ENCODE measurements around the gene LRRC2.
"Not testable (repeated sequence)": the region's sequence is repeated elsewhere in the genome, so short reads cannot be mapped to it uniquely, and the experiment has no call there.

The LRRC2 gene

GRCh38 chr3:46527239-46527638 is 38.9 kb downstream of the LRRC2 start:
- no peak for DNase-seq (ENCODE audit: low read depth in 2 of 2)

GRCh38 chr3:46524832-46525231 is 41.3 kb downstream of the LRRC2 start:
- DNase-seq (ENCODE audit: low read depth in 2 of 2), result no peak

GRCh38 chr3:46524008-46524407 is 42.1 kb downstream of the LRRC2 start:
- no peak for DNase-seq (ENCODE audit: low read depth in 2 of 2)

GRCh38 chr3:46523556-46523955 is 42.5 kb downstream of the LRRC2 start:
- DNase-seq (ENCODE audit: low read depth in 2 of 2), result no peak

- not testable (repeated sequence) for DNase-seq (ENCODE audit: low read depth in 2 of 2)
Measured at GRCh38 chr3:46522201-46522600, 43.9 kb downstream of the LRRC2 start.

GRCh38 chr3:46521096-46521495 is 45.0 kb downstream of the LRRC2 start:
- no peak for DNase-seq (ENCODE audit: low read depth in 2 of 2)

- no peak for DNase-seq (ENCODE audit: low read depth in 2 of 2)
Measured at GRCh38 chr3:46520531-46520930, 45.6 kb downstream of the LRRC2 start.

- DNase-seq (ENCODE audit: low read depth in 2 of 2), result no peak
Measured at GRCh38 chr3:46519952-46520351, 46.1 kb downstream of the LRRC2 start.

- no peak for DNase-seq (ENCODE audit: low read depth in 2 of 2)
Measured at GRCh38 chr3:46517784-46518181, 48.3 kb downstream of the LRRC2 start.

- no peak for DNase-seq (ENCODE audit: low read depth in 2 of 2)
Measured at GRCh38 chr3:46517016-46517783, 48.9 kb downstream of the LRRC2 start.

- DNase-seq (ENCODE audit: low read depth in 2 of 2), result no peak
Measured at GRCh38 chr3:46516521-46516920, 49.6 kb downstream of the LRRC2 start.

- no peak for DNase-seq (ENCODE audit: low read depth in 2 of 2)
Measured at GRCh38 chr3:46512191-46512749, 53.8 kb downstream of the LRRC2 start.

- no peak for DNase-seq (ENCODE audit: low read depth in 2 of 2)
Measured at GRCh38 chr3:46509661-46510187, 56.4 kb downstream of the LRRC2 start.

GRCh38 chr3:46508850-46509591 is 57.1 kb downstream of the LRRC2 start:
- no peak for DNase-seq (ENCODE audit: low read depth in 2 of 2)

- no peak for DNase-seq (ENCODE audit: low read depth in 2 of 2)
Measured at GRCh38 chr3:46506526-46506925, 59.6 kb downstream of the LRRC2 start.

GRCh38 chr3:46505953-46506352 is 60.1 kb downstream of the LRRC2 start:
- no peak for DNase-seq (ENCODE audit: low read depth in 2 of 2)

GRCh38 chr3:46504789-46505188 is 61.3 kb downstream of the LRRC2 start:
- peak in 1 of 2 donors; percentile 12 for DNase-seq (ENCODE audit: low read depth in 2 of 2)

GRCh38 chr3:46503200-46503874 is 62.8 kb downstream of the LRRC2 start:
- DNase-seq (ENCODE audit: low read depth in 2 of 2), result no peak

GRCh38 chr3:46501702-46502101 is 64.4 kb downstream of the LRRC2 start:
- no peak for DNase-seq (ENCODE audit: low read depth in 2 of 2)

GRCh38 chr3:46500656-46501635 is 65.2 kb downstream of the LRRC2 start:
- DNase-seq (ENCODE audit: low read depth in 2 of 2), result no peak

Measured in stimulated activated CD8-positive, alpha-beta memory T cell treated with anti-CD3 and anti-CD28 coated beads, Interleukin-15, amount 100 ng/mL, for 4 hours (primary cell).